H9 (cell line): ENCODE measurements around the gene ANP32B. TPM values are rescaled to one million over a fixed set of nuclear protein-coding genes. Genes with fewer than 3 reads are reported as not detected.

Source experiments
- DNase-seq: peaks from one replicate; pipeline ENCODE4 v3.0.0-alpha.2; 2017
- H2AFZ ChIP-seq: one replicate; pipeline ENCODE4 v1.6.1; 2013; ENCODE audit warnings: mild to moderate bottlenecking, low read length, control low read depth, moderate library complexity
- H2AK5ac ChIP-seq: 2 replicates; pipeline ENCODE4 v1.6.1; 2013; ENCODE audit warnings: low read length, control low read depth, mixed read lengths; ENCODE audit not compliant: insufficient read length
- H2BK120ac ChIP-seq: one replicate; pipeline ENCODE4 v1.6.1; 2013; ENCODE audit warnings: low read depth, mild to moderate bottlenecking, low read length, control low read depth, inconsistent platforms; ENCODE audit not compliant: poor library complexity, severe bottlenecking
- H2BK12ac ChIP-seq: 2 replicates; pipeline ENCODE4 v1.6.1; 2013; ENCODE audit warnings: low read length, control low read depth, mixed read lengths, low read depth; ENCODE audit not compliant: insufficient read length
- H2BK15ac ChIP-seq: 2 replicates; pipeline ENCODE4 v1.6.1; 2013; ENCODE audit warnings: low read depth, low read length, control low read depth
- H2BK20ac ChIP-seq: one replicate; pipeline ENCODE4 v1.6.1; 2013; ENCODE audit warnings: low read depth, mild to moderate bottlenecking, low read length, control low read depth, inconsistent platforms; ENCODE audit not compliant: poor library complexity, severe bottlenecking
- H2BK5ac ChIP-seq: 2 replicates; pipeline ENCODE4 v1.6.1; 2013; ENCODE audit warnings: low read length, control low read depth, mixed read lengths; ENCODE audit not compliant: insufficient read length
- H3K14ac ChIP-seq: 2 replicates; pipeline ENCODE4 v1.6.1; 2013; ENCODE audit warnings: low read length, control low read depth; ENCODE audit not compliant: insufficient read depth
- H3K18ac ChIP-seq: 2 replicates; pipeline ENCODE4 v1.6.1; 2013; ENCODE audit warnings: low read depth, mild to moderate bottlenecking, mixed read lengths, low read length, control low read depth; ENCODE audit not compliant: insufficient read length
- H3K23ac ChIP-seq: 2 replicates; pipeline ENCODE4 v1.6.1; 2013; ENCODE audit warnings: low read length, control low read depth, mixed read lengths, low read depth; ENCODE audit not compliant: insufficient read length
- H3K23me2 ChIP-seq: 2 replicates; pipeline ENCODE4 v1.6.1; 2013; ENCODE audit warnings: low read depth, mild to moderate bottlenecking, mixed read lengths, low read length, control low read depth; ENCODE audit not compliant: insufficient read length, poor library complexity, severe bottlenecking
- H3K27ac ChIP-seq: 2 replicates; pipeline ENCODE4 v1.5.1; 2013; ENCODE audit warnings: low read length, control low read depth, mixed read lengths, low read depth; ENCODE audit not compliant: insufficient read length
- H3K27me3 ChIP-seq: 2 replicates; pipeline ENCODE4 v1.6.1; 2013; ENCODE audit warnings: low read length, control low read depth, inconsistent platforms; ENCODE audit not compliant: insufficient read depth
- H3K4ac ChIP-seq: 2 replicates; pipeline ENCODE4 v1.6.1; 2013; ENCODE audit warnings: low read depth, mild to moderate bottlenecking, control low read depth, inconsistent platforms, low read length, moderate library complexity
- H3K4me1 ChIP-seq: 2 replicates; pipeline ENCODE4 v1.6.1; 2013; ENCODE audit warnings: low read length, control low read depth, inconsistent platforms; ENCODE audit not compliant: insufficient read depth
- H3K4me2 ChIP-seq: 2 replicates; pipeline ENCODE4 v1.6.1; 2013; ENCODE audit warnings: low read length, control low read depth, mixed read lengths; ENCODE audit not compliant: insufficient read length, insufficient read depth
- H3K56ac ChIP-seq: 2 replicates; pipeline ENCODE4 v1.6.1; 2013; ENCODE audit warnings: low read depth, mild to moderate bottlenecking, mixed read lengths, low read length, control low read depth; ENCODE audit not compliant: insufficient read length
- H3K79me1 ChIP-seq: 2 replicates; pipeline ENCODE4 v1.6.1; 2013; ENCODE audit warnings: low read depth, mild to moderate bottlenecking, moderate library complexity, low read length, control low read depth, inconsistent platforms; ENCODE audit not compliant: insufficient read depth, poor library complexity, severe bottlenecking
- H3K79me2 ChIP-seq: 2 replicates; pipeline ENCODE4 v1.6.1; 2013; ENCODE audit warnings: low read length, control low read depth, inconsistent platforms; ENCODE audit not compliant: insufficient read depth
- H3K9ac ChIP-seq: 2 replicates; pipeline ENCODE4 v1.6.1; 2013; ENCODE audit warnings: low read length, control low read depth, mixed read lengths; ENCODE audit not compliant: insufficient read length; ENCODE audit errors: extremely low read depth
- H3K9me3 ChIP-seq: one replicate; pipeline ENCODE4 v1.6.1; 2013; ENCODE audit warnings: low read depth, low read length, inconsistent platforms; ENCODE audit not compliant: control insufficient read depth
- H3T11ph ChIP-seq: one replicate; pipeline ENCODE4 v1.6.1; 2013; ENCODE audit warnings: mild to moderate bottlenecking, low read length, control low read depth, inconsistent platforms
- H4K20me1 ChIP-seq: one replicate; pipeline ENCODE4 v1.6.1; 2013; ENCODE audit not compliant: control insufficient read depth, insufficient read length, insufficient read depth
- H4K5ac ChIP-seq: 2 replicates; pipeline ENCODE4 v1.6.1; 2013; ENCODE audit warnings: low read depth, mild to moderate bottlenecking, mixed read lengths, low read length, control low read depth; ENCODE audit not compliant: insufficient read length
- H4K8ac ChIP-seq: replicated peaks from 2 replicates; pipeline ENCODE4 v1.6.1; 2013; ENCODE audit warnings: low read length, control low read depth, mixed read lengths, low read depth; ENCODE audit not compliant: insufficient read length
- H4K91ac ChIP-seq: 2 replicates; pipeline ENCODE4 v1.6.1; 2013; ENCODE audit warnings: low read depth, mild to moderate bottlenecking, moderate library complexity, mixed read lengths, low read length, control low read depth; ENCODE audit not compliant: insufficient read length
- H3K27ac Mint-ChIP-seq, 3 experiments: 2 replicates in 2 of 3; 3 replicates in 1 of 3; pipeline ENCODE4 v1.8.0; 2020 to 2021; ENCODE audit warnings: mixed read lengths in 3 of 3, mild to moderate bottlenecking in 1 of 3, moderate library complexity in 1 of 3
- H3K27me3 Mint-ChIP-seq: 2 replicates; pipeline ENCODE4 v1.8.0; 2021; ENCODE audit warnings: low read depth, mild to moderate bottlenecking, moderate library complexity, mixed read lengths
- H3K36me3 Mint-ChIP-seq, 3 experiments: 2 replicates in 2 of 3; 3 replicates in 1 of 3; pipeline ENCODE4 v1.8.0; 2020 to 2021; ENCODE audit warnings: low read depth in 3 of 3, mixed read lengths in 3 of 3; ENCODE audit not compliant: insufficient read depth in 1 of 3
- H3K4me1 Mint-ChIP-seq, 2 experiments: 2 replicates each; pipeline ENCODE4 v1.8.0; 2020; ENCODE audit warnings: mixed read lengths in 2 of 2
- H3K4me3 Mint-ChIP-seq, 2 experiments: 2 replicates in 1 of 2; 3 replicates in 1 of 2; pipeline ENCODE4 v1.8.0; 2020 to 2021; ENCODE audit warnings: mild to moderate bottlenecking in 2 of 2, mixed read lengths in 2 of 2, moderate library complexity in 1 of 2
- H3K9me3 Mint-ChIP-seq, 2 experiments: 2 replicates in 1 of 2; 3 replicates in 1 of 2; pipeline ENCODE4 v1.8.0; 2020; ENCODE audit warnings: mild to moderate bottlenecking in 2 of 2, mixed read lengths in 2 of 2, moderate library complexity in 1 of 2
- CTCF ChIP-seq: fragments of 200-600 bp; sonication (generic); conservative IDR thresholded peaks from 3 replicates; pipeline ENCODE4 v1.8.0; 2021; ENCODE audit warnings: antibody characterized with exemption, mild to moderate bottlenecking
- WGBS: extraction: QIAGEN DNeasy Blood & Tissue Kit; methylation state at CpG from one replicate; pipeline ENCODE4 v1.1.7; 2013; ENCODE audit warnings: missing lambda C conversion rate, low lambda C conversion rate, mixed read lengths; ENCODE audit not compliant: insufficient read length; ENCODE audit errors: extremely low coverage; 5-methylcytosine and 5-hydroxymethylcytosine counted together
- total RNA-seq: library from RNA; stranded (reverse); gene quantifications from 2 replicates; pipeline ENCODE4 v1.2.1, GENCODE V29; 2021

The ANP32B gene
- total RNA-seq, 1 experiment from 2014 or later = 91.6 TPM

- no CpG with 5 or more reads among the region's 1 CpG for WGBS
- Histone ChIP-seq H2AFZ (no peak overlapping the region), H2BK15ac (no peak overlapping the region), H2BK12ac (no peak overlapping the region), H2BK120ac (no peak overlapping the region), H3K27ac (no peak overlapping the region), H3K4ac (no peak overlapping the region), H3K9me3 (no peaks in the 10 kb centered on the region), H3K4me1 (no peaks in the 10 kb centered on the region; the same call in 1 of the 2 replicates), H3T11ph (no peak overlapping the region), H3K23me2 (no peaks in the 10 kb centered on the region), H3K9ac (no peak overlapping the region), H4K91ac (no peak overlapping the region), H3K56ac (no peak overlapping the region), H3K18ac (no peak overlapping the region), H3K14ac (no peak overlapping the region), H2AK5ac (no peak overlapping the region), H4K8ac (no peak overlapping the region), H3K23ac (no peak overlapping the region), H3K4me2 (no peak overlapping the region), H2BK5ac (no peak overlapping the region), H3K27me3 (no peaks in the 10 kb centered on the region), H4K5ac (no peak overlapping the region), H2BK20ac (no peak overlapping the region), H3K79me2 (no peaks in the 10 kb centered on the region), H3K79me1 (no peaks in the 10 kb centered on the region), H4K20me1 (no peaks in the 10 kb centered on the region)
- no peak for DNase-seq
- Mint-ChIP-seq H3K4me3 (no peak overlapping the region), H3K27me3 (peaks cover 13% of the 10 kb centered on the region), H3K36me3 (no peaks in the 10 kb centered on the region), H3K27ac (no peak overlapping the region), H3K9me3 (no peaks in the 10 kb centered on the region), H3K4me1 (no peaks in the 10 kb centered on the region)
- TF ChIP-seq CTCF = no peak
Observed at GRCh38 chr9:98049288-98050072, 66.3 kb downstream of the ANP32B start.
